GM15510 (cell line): Measurements from ENCODE around the gene RFX3.

Experiments used
- POLR2A ChIP-seq: IDR thresholded peaks from 3 replicates; pipeline ENCODE4 v1.6.1; 2011; ENCODE audit warnings: borderline replicate concordance; ENCODE audit not compliant: insufficient read length; ENCODE audit errors: extremely low read depth

The RFX3 gene

GRCh38 chr9:3517377-3518048, 8.3 kb downstream of the RFX3 start:
- TF ChIP-seq POLR2A = no peak

- TF ChIP-seq POLR2A = no peak
Observed at GRCh38 chr9:3516667-3517330, 9.0 kb downstream of the RFX3 start.

- no peak for TF ChIP-seq POLR2A
Observed at GRCh38 chr9:3515405-3515804, 10.4 kb downstream of the RFX3 start.

- no peak for TF ChIP-seq POLR2A
Observed at GRCh38 chr9:3514786-3515185, 11.0 kb downstream of the RFX3 start.

GRCh38 chr9:3513265-3513818, 12.5 kb downstream of the RFX3 start:
- no peak for TF ChIP-seq POLR2A

GRCh38 chr9:3511551-3511950, 14.2 kb downstream of the RFX3 start:
- TF ChIP-seq POLR2A = no peak

GRCh38 chr9:3510796-3511195, 15.0 kb downstream of the RFX3 start:
- no peak for TF ChIP-seq POLR2A

GRCh38 chr9:3509926-3510325, 15.9 kb downstream of the RFX3 start:
- TF ChIP-seq POLR2A = no peak

GRCh38 chr9:3508521-3509291, 17.1 kb downstream of the RFX3 start:
- TF ChIP-seq POLR2A = no peak

- no peak for TF ChIP-seq POLR2A
Observed at GRCh38 chr9:3508078-3508431, 17.7 kb downstream of the RFX3 start.

GRCh38 chr9:3507395-3508077, 18.3 kb downstream of the RFX3 start:
- TF ChIP-seq POLR2A = no peak

GRCh38 chr9:3506164-3506563, 19.6 kb downstream of the RFX3 start:
- TF ChIP-seq POLR2A = no peak

- no peak for TF ChIP-seq POLR2A
Observed at GRCh38 chr9:3502560-3503398, 23.0 kb downstream of the RFX3 start.

- no peak for TF ChIP-seq POLR2A
Observed at GRCh38 chr9:3500044-3500443, 25.8 kb downstream of the RFX3 start.
